Small intestine (tissue), 7 donors: ENCODE measurements around the gene WDR59. TPM values are rescaled to one million over a fixed set of nuclear protein-coding genes. Genes with fewer than 3 reads are reported as not detected.

Source experiments
- DNase-seq, 2 donors: peaks; one replicate each; pipeline versions ENCODE4 v3.0.0 to v3.0.0-alpha.2; 2013
- FAIRE-seq: peaks from 2 replicates; lab custom pipeline; 2012; peaks lifted over from hg19 to GRCh38; lab: Jason Lieb, UNC
- H3K27ac ChIP-seq, 3 donors: one replicate each; pipeline ENCODE4 v1.5.1; 2013; ENCODE audit warnings: low read length in 2 of 3, mild to moderate bottlenecking in 2 of 3, control low read depth in 1 of 3, inconsistent platforms in 1 of 3, low read depth in 1 of 3, moderate library complexity in 1 of 3
- H3K27me3 ChIP-seq, 3 donors: one replicate each; pipeline ENCODE4 v1.6.1; 2013; ENCODE audit warnings: low read length in 3 of 3, inconsistent platforms in 1 of 3; ENCODE audit not compliant: control insufficient read depth in 3 of 3, insufficient read depth in 3 of 3
- H3K36me3 ChIP-seq, 3 donors: one replicate each; pipeline ENCODE4 v1.6.1; 2013; ENCODE audit warnings: low read length in 3 of 3, inconsistent platforms in 1 of 3, low read depth in 1 of 3, mild to moderate bottlenecking in 1 of 3, moderate library complexity in 1 of 3; ENCODE audit not compliant: control insufficient read depth in 3 of 3, insufficient read depth in 2 of 3
- H3K4me1 ChIP-seq, 3 donors: one replicate each; pipeline ENCODE4 v1.6.1; 2013; ENCODE audit warnings: low read length in 2 of 3, inconsistent platforms in 1 of 3, low read depth in 1 of 3, mild to moderate bottlenecking in 1 of 3, moderate library complexity in 1 of 3; ENCODE audit not compliant: control insufficient read depth in 3 of 3, insufficient read depth in 2 of 3
- H3K4me3 ChIP-seq, 3 donors: one replicate each; pipeline ENCODE4 v1.5.1; 2013; ENCODE audit warnings: low read length in 3 of 3, control low read depth in 1 of 3, inconsistent platforms in 1 of 3, low read depth in 1 of 3, mild to moderate bottlenecking in 1 of 3, moderate library complexity in 1 of 3
- H3K9me3 ChIP-seq, 2 donors: one replicate each; pipeline ENCODE4 v1.6.1; 2013; ENCODE audit warnings: low read depth in 1 of 2, low read length in 1 of 2; ENCODE audit not compliant: control insufficient read depth in 2 of 2, insufficient read depth in 1 of 2
- WGBS, 3 donors: extraction: QIAGEN DNeasy Blood & Tissue Kit; methylation state at CpG; one replicate each; pipeline ENCODE4 v1.1.7; 2013; 5-methylcytosine and 5-hydroxymethylcytosine counted together
- polyA plus RNA-seq, 4 donors: library from polyadenylated mRNA; stranded (reverse) in 3 of 4; unstranded in 1 of 4; fragments of 200-250 nt in 3 of 4; fragments of 120-200 nt in 1 of 4; gene quantifications; one replicate each; pipeline versions ENCODE4 v1.2.1 to v1.2.3, GENCODE V29; 2013
- donor health status: healthy with polysubstance abuse.
- donor health status: control.
- donor health status: control.
- donor health status: Bipolar disorder and iron deficiency.
- donor health status: healthy.

WDR59 gene
- polyA plus RNA-seq, 4 donors: 13.9 to 68.9 (median 25.2) TPM

GRCh38 chr16:74832228-74832627 lies 152.7 kb downstream of the WDR59 start:
- H3K27me3 ChIP-seq: no peaks in the 10 kb centered on the region
- no peaks in the 10 kb centered on the region for H3K4me1 ChIP-seq
- no peak overlapping the region for H3K27ac ChIP-seq
- FAIRE-seq (no peak), DNase-seq (no peak)
- H3K36me3 ChIP-seq: no peaks in the 10 kb centered on the region
- 70 to 81% (median 74%) methylated on average over 5 of the region's 5 CpGs for WGBS, 3 donors
- peaks cover 0 to 8% of the 10 kb centered on the region in 2 donors for H3K9me3 ChIP-seq
- no peak overlapping the region for H3K4me3 ChIP-seq

GRCh38 chr16:74831467-74831866 lies 153.5 kb downstream of the WDR59 start:
- FAIRE-seq (no peak), DNase-seq (no peak)
- H3K27ac ChIP-seq: no peak overlapping the region
- H3K4me1 ChIP-seq: no peaks in the 10 kb centered on the region
- H3K36me3 ChIP-seq: no peaks in the 10 kb centered on the region
- peaks cover 0 to 8% of the 10 kb centered on the region in 2 donors for H3K9me3 ChIP-seq
- H3K27me3 ChIP-seq: no peaks in the 10 kb centered on the region
- 83 to 91% (median 87%) methylated on average over 5 of the region's 5 CpGs for WGBS, 3 donors
- no peak overlapping the region for H3K4me3 ChIP-seq

GRCh38 chr16:74830648-74831047 lies 154.3 kb downstream of the WDR59 start:
- H3K36me3 ChIP-seq: no peaks in the 10 kb centered on the region
- no peaks in the 10 kb centered on the region for H3K4me1 ChIP-seq
- H3K27ac ChIP-seq: no peak overlapping the region
- no peak for FAIRE-seq
- H3K27me3 ChIP-seq: no peaks in the 10 kb centered on the region
- no peak overlapping the region for H3K4me3 ChIP-seq
- peak in 1 of 2 donors; percentile 48 for DNase-seq
- WGBS, 3 donors: 59 to 70% (median 65%) methylated on average over 3 of the region's 3 CpGs
- H3K9me3 ChIP-seq: peaks cover 0 to 8% of the 10 kb centered on the region in 2 donors

- DNase-seq: peak; percentile 84 to 92
- Histone ChIP-seq H3K36me3 (no peaks in the 10 kb centered on the region), H3K9me3 (peaks cover 0 to 12% of the 10 kb centered on the region in 2 donors), H3K27me3 (no peaks in the 10 kb centered on the region), H3K27ac (peak overlapping the region in 1 of 3 donors; percentile 5), H3K4me3 (no peak overlapping the region), H3K4me1 (no peaks in the 10 kb centered on the region)
- 22 to 66% (median 31%) methylated on average over 5 of the region's 5 CpGs for WGBS, 3 donors
- FAIRE-seq: no peak
These were observed 155.3 kb downstream of the WDR59 start for GRCh38 chr16:74829637-74830036.

DNA sequence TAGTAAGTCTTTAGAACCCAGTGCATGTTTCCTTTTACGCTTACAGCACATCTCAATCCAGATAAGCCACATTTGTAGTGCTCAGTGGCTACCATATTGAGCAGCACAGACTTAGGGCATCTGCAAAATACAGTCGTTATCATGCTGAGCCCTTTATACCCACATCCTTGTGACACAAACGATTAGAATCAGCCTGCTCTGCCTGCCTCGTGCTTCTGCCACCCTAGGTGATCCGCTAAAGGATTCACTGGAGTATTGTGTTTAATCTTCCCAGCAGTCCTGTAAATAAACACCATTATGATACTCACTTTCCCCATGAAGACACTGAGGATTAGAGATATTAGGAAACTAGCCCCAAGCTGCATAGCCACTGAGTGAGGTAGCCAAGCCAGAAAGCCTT lies 159.0 kb downstream of the WDR59 start:
- Histone ChIP-seq H3K4me1 (no peaks in the 10 kb centered on the region), H3K27ac (no peak overlapping the region), H3K27me3 (no peaks in the 10 kb centered on the region), H3K36me3 (no peaks in the 10 kb centered on the region), H3K9me3 (peaks cover 0 to 12% of the 10 kb centered on the region in 2 donors), H3K4me3 (no peak overlapping the region)
- no peak for DNase-seq
- FAIRE-seq: no peak
- WGBS, 3 donors: 60 to 76% (median 65%) methylated on average over 5 of the region's 5 CpGs

GRCh38 chr16:74825016-74825415 lies 159.9 kb downstream of the WDR59 start:
- no peaks in the 10 kb centered on the region for H3K36me3 ChIP-seq
- H3K27ac ChIP-seq: no peak overlapping the region
- no peaks in the 10 kb centered on the region for H3K4me1 ChIP-seq
- peaks cover 0 to 12% of the 10 kb centered on the region in 2 donors for H3K9me3 ChIP-seq
- WGBS, 3 donors: 76 to 86% (median 80%) methylated on average over 3 of the region's 3 CpGs
- no peak for FAIRE-seq
- no peaks in the 10 kb centered on the region for H3K27me3 ChIP-seq
- DNase-seq: no peak
- no peak overlapping the region for H3K4me3 ChIP-seq

Other genes with a start within 250 kb of the WDR59 start
- gene FA2H, start 210.3 kb downstream of the WDR59 start, polyA plus RNA-seq: 10 to 100 TPM in 2 of 4 donors, 1 to 10 TPM in 2; 6.7 to 17.8 (median 10.6) TPM
- 10 to 100 TPM in 1 of 4 donors, 1 to 10 TPM in 3; 5.8 to 10.1 (median 8.0) TPM for gene ZNRF1, start 13.9 kb upstream of the WDR59 start, polyA plus RNA-seq
- gene LDHD, start 131.7 kb upstream of the WDR59 start, polyA plus RNA-seq: 10 to 100 TPM in 2 of 4 donors, 1 to 10 TPM in 2; 8.7 to 33.8 (median 19.5) TPM
- 1 to 10 TPM; 2.2 to 8.8 (median 2.8) TPM for gene ZFP1, start 163.4 kb upstream of the WDR59 start, polyA plus RNA-seq
- gene CTRB2, start 222.0 kb upstream of the WDR59 start, polyA plus RNA-seq: 10 to 100 TPM in 2 of 4 donors, under 1 TPM in 1, not detected in 1; 0.34 to 19.2 (median 13.0) TPM
- 10 to 100 TPM in 1 of 4 donors, 1 to 10 TPM in 1, under 1 TPM in 2; 0.04 to 23.7 (median 3.6) TPM for gene CTRB1, start 233.9 kb upstream of the WDR59 start, polyA plus RNA-seq